PC-9 (cell line): ENCODE measurements around the gene CACNA1G. TPM values are rescaled to one million over a fixed set of nuclear protein-coding genes. Genes with fewer than 3 reads are reported as not detected.

ENCODE experiments used
- BruUV-seq: library from RNA; stranded (reverse); fragments of 400-500 nt; replicated peaks from 2 replicates; lab custom pipeline; 2021; lab: Mats Ljungman, UMichigan
- CTCF ChIA-PET: fragments of 300-600 bp; sonication (Branson Sonifier 250); formaldehyde crosslinking; loops from one replicate; lab custom pipeline; 2022; ENCODE audit warnings: antibody characterized with exemption; lab: Charles Lee
- POLR2A ChIA-PET: fragments of 300-600 bp; sonication (Branson Sonifier 250); formaldehyde crosslinking; loops from one replicate; lab custom pipeline; 2022; ENCODE audit warnings: antibody characterized with exemption; ENCODE audit not compliant: unreplicated experiment; lab: Charles Lee
- DNase-seq, 2 experiments: peaks; one replicate each; pipeline versions ENCODE4 v3.0.0 to v3.0.0-alpha.2; 2015 to 2022; ENCODE audit warnings: mixed read lengths in 1 of 2
- H2AFZ ChIP-seq: fragments of 200-600 bp; sonication (generic); 2 replicates; pipeline ENCODE4 v1.8.1; 2017; ENCODE audit warnings: antibody characterized with exemption
- H3F3A ChIP-seq: fragments of 200-600 bp; sonication (generic); 2 replicates; pipeline ENCODE4 v1.8.1; 2017; ENCODE audit warnings: antibody characterized with exemption, mild to moderate bottlenecking, low read depth; ENCODE audit not compliant: insufficient read depth
- H3K27ac ChIP-seq: fragments of 200-600 bp; sonication (generic); 2 replicates; pipeline ENCODE4 v1.6.1; 2016; ENCODE audit warnings: mixed run types
- H3K27me3 ChIP-seq: fragments of 200-600 bp; sonication (generic); 2 replicates; pipeline ENCODE4 v1.6.1; 2016; ENCODE audit warnings: low read depth, mixed run types; ENCODE audit not compliant: insufficient read depth
- H3K36me3 ChIP-seq: fragments of 200-600 bp; sonication (generic); 2 replicates; pipeline ENCODE4 v1.6.1; 2016; ENCODE audit warnings: low read depth, mixed run types
- H3K4me1 ChIP-seq: fragments of 200-600 bp; sonication (generic); replicated peaks from 2 replicates; pipeline ENCODE4 v1.6.1; 2016; ENCODE audit warnings: mixed run types; ENCODE audit not compliant: insufficient read depth
- H3K4me2 ChIP-seq: fragments of 200-600 bp; sonication (generic); 2 replicates; pipeline ENCODE4 v1.6.1; 2017; ENCODE audit warnings: mixed run types
- H3K4me3 ChIP-seq: fragments of 200-600 bp; sonication (generic); 2 replicates; pipeline ENCODE4 v1.6.1; 2016; ENCODE audit warnings: mixed run types
- H3K79me2 ChIP-seq: fragments of 200-600 bp; sonication (generic); 2 replicates; pipeline ENCODE4 v1.6.1; 2017; ENCODE audit warnings: low read depth, mixed run types
- H3K9me2 ChIP-seq: fragments of 200-600 bp; sonication (generic); 2 replicates; pipeline ENCODE4 v1.8.1; 2017; ENCODE audit warnings: mild to moderate bottlenecking; ENCODE audit not compliant: insufficient read depth
- H3K9me3 ChIP-seq: fragments of 200-600 bp; sonication (generic); 2 replicates; pipeline ENCODE4 v1.8.1; 2016; ENCODE audit warnings: low read depth; ENCODE audit not compliant: insufficient read depth
- H4K20me1 ChIP-seq: fragments of 200-600 bp; sonication (generic); 2 replicates; pipeline ENCODE4 v1.8.1; 2017; ENCODE audit not compliant: insufficient read depth
- CTCF ChIP-seq: fragments of 200-600 bp; sonication (generic); conservative IDR thresholded peaks from 2 replicates; pipeline ENCODE4 v1.6.1; 2017; ENCODE audit warnings: mixed run types, antibody characterized with exemption, mild to moderate bottlenecking, moderate library complexity
- EZH2 ChIP-seq: fragments of 200-600 bp; sonication (generic); IDR thresholded peaks from 2 replicates; pipeline ENCODE4 v1.8.0; 2017; ENCODE audit warnings: antibody characterized with exemption, low read depth
- intact Hi-C: fragments of 100-400 bp; cut with micrococcal nuclease; formaldehyde crosslinking; loops from one replicate; pipeline ENCODE4 v1.10.0; 2022; ENCODE audit not compliant: unreplicated experiment
- total RNA-seq: library from RNA; stranded (reverse); gene quantifications from 2 replicates; pipeline ENCODE4 v1.2.3, GENCODE V29; 2021

Gene CACNA1G
- total RNA-seq, 1 experiment from 2014 or later, result 0.46 TPM

DNA sequence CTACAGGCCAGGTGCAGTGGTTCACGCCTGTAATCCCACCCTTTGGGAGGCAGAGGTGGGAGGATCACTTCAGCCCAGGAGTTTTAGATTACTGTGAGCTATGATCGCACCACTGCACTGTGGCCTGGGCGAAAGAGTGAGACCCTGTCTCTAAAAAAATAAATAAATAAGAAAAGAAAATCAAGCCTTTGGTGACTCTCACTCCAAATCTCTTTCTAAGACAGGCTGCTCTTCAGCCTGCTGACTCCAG lies 75.1 kb downstream of the CACNA1G start:
- no peaks in the 10 kb centered on the region for H3K9me2 ChIP-seq

GRCh38 chr17:50635982-50636803 lies 75.7 kb downstream of the CACNA1G start:
- CTCF ChIA-PET, result interaction anchor here (0.6 to 4.7 kb wide), 5 partner anchors 22 to 467 kb away, joined by 3 to 33 read pairs (median 3); no protein-coding TSS in a partner anchor

More for the DNA sequence above, 75.1 kb downstream of the CACNA1G start:
- ChIA-PET CTCF (interaction anchor here (0.6 to 4.7 kb wide), 4 partner anchors 22 to 466 kb away, joined by 3 to 33 read pairs (median 4); no protein-coding TSS in a partner anchor), POLR2A (interaction anchor here (0.6 to 0.7 kb wide), 3 partner anchors 26 to 145 kb away, joined by 3 to 9 read pairs (median 4); no protein-coding TSS in a partner anchor)
- no peak for TF ChIP-seq EZH2
- H2AFZ ChIP-seq, result no peak overlapping the region
- H4K20me1 ChIP-seq, result no peaks in the 10 kb centered on the region
- intact Hi-C loops, result no loop called here
- H3K4me1 ChIP-seq, result peaks cover 84% of the 10 kb centered on the region
- no peaks in the 10 kb centered on the region for H3K9me3 ChIP-seq
- BruUV-seq, result no TSS peak
- peaks cover 25% of the 10 kb centered on the region for H3K36me3 ChIP-seq
- H3K27me3 ChIP-seq, result no peaks in the 10 kb centered on the region
- H3K4me3 ChIP-seq, result peak overlapping the region; percentile 81
- peak in 1 of 2 experiments; percentile 56 for DNase-seq
- H3K27ac ChIP-seq, result peak overlapping the region; percentile 91
- H3F3A ChIP-seq, result peaks cover 83% of the 10 kb centered on the region
- peaks cover 62% of the 10 kb centered on the region for H3K79me2 ChIP-seq
- peak overlapping the region; percentile 96 for H3K4me2 ChIP-seq

DNA sequence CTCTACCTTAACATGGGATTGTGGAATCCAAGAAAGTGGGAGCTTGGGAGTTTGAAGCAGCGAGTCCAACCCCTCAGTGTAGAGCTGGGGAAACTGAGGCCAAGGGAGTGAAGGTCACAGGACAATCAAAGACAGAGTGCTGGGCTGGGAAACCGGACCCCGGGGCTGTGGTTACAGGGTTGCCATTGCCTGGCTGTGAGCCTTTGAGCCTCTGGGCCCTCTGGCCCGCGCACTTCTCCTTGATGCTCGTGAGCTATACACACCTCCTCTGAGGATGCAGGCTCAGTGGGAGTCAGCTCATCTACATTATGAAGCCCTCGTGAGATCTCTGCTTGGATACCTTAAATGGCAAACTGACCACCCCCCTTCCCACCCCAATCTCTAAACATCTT lies 76.3 kb downstream of the CACNA1G start:
- ChIA-PET CTCF (interaction anchor here (0.6 to 4.7 kb wide), 4 partner anchors 24 to 385 kb away, joined by 3 to 33 read pairs (median 5); no protein-coding TSS in a partner anchor), POLR2A (interaction anchor here (0.7 kb wide), 1 partner anchor 57 kb away, joined by 4 read pairs; no protein-coding TSS in a partner anchor)
- H2AFZ ChIP-seq, result no peak overlapping the region
- intact Hi-C loops, result no loop called here
- no peaks in the 10 kb centered on the region for H3K9me2 ChIP-seq
- no peaks in the 10 kb centered on the region for H3K27me3 ChIP-seq
- peaks cover 84% of the 10 kb centered on the region for H3K4me1 ChIP-seq
- peaks cover 36% of the 10 kb centered on the region for H3K36me3 ChIP-seq
- peaks cover 76% of the 10 kb centered on the region for H3F3A ChIP-seq
- no peak for TF ChIP-seq EZH2
- no peak for TF ChIP-seq CTCF
- H3K4me3 ChIP-seq, result peak overlapping the region; percentile 81
- peak overlapping the region; percentile 96 for H3K4me2 ChIP-seq
- peak overlapping the region; percentile 91 for H3K27ac ChIP-seq
- no peak for DNase-seq
- no peaks in the 10 kb centered on the region for H3K9me3 ChIP-seq
- BruUV-seq, result no TSS peak
- no peaks in the 10 kb centered on the region for H4K20me1 ChIP-seq
- H3K79me2 ChIP-seq, result peaks cover 73% of the 10 kb centered on the region

More at GRCh38 chr17:50635982-50636803, 75.7 kb downstream of the CACNA1G start:
- peak in 1 of 2 experiments; percentile 49 for DNase-seq
- BruUV-seq, result TSS peak; percentile 31
- H3F3A ChIP-seq, result peaks cover 81% of the 10 kb centered on the region
- peaks cover 67% of the 10 kb centered on the region for H3K79me2 ChIP-seq
- H3K27me3 ChIP-seq, result no peaks in the 10 kb centered on the region
- peak overlapping the region; percentile 91 for H3K27ac ChIP-seq
- H3K4me3 ChIP-seq, result peak overlapping the region; percentile 81
- no peaks in the 10 kb centered on the region for H3K9me2 ChIP-seq
- H3K36me3 ChIP-seq, result peaks cover 30% of the 10 kb centered on the region
- no peak overlapping the region for H2AFZ ChIP-seq
- H3K9me3 ChIP-seq, result no peaks in the 10 kb centered on the region
- H4K20me1 ChIP-seq, result no peaks in the 10 kb centered on the region
- H3K4me1 ChIP-seq, result peaks cover 84% of the 10 kb centered on the region
- intact Hi-C loops, result no loop called here
- TF ChIP-seq CTCF, result no peak
- no peak for TF ChIP-seq EZH2
- H3K4me2 ChIP-seq, result peak overlapping the region; percentile 96
- POLR2A ChIA-PET, result interaction anchor here (0.6 to 0.7 kb wide), 3 partner anchors 57 to 144 kb away, joined by 3 to 4 read pairs (median 4); no protein-coding TSS in a partner anchor
